NCI-H2171 (cell line): ENCODE data around the gene FGFRL1.

Experiments
- DNase-seq: peaks from one replicate; lab custom pipeline; 2025; lab: John Stamatoyannopoulos, UW

FGFRL1 gene

DNA sequence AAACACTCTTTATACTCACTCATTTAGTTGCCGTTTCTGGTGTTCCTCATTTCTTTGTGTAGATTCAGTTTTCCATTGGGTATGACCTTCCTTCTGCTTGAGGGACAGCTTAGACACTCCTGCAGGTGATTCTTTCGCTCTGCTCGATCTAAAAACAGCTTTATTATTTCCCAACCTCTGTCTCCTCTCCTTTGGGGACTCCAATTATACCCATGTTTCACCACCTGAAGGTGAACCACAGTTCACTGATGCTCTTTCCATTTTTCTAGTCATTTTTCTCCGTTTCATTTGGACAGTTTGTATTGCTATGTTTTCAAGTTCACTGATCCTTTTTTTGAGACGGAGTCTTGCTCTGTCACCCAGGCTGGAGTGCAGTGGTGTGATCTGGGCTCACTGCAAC, 4.6 kb upstream of the FGFRL1 start:
- no peak for DNase-seq

- DNase-seq: no peak
Measured at GRCh38 chr4:1008840-1009541, 2.4 kb upstream of the FGFRL1 start.

GRCh38 chr4:1009542-1010394, 1.7 kb upstream of the FGFRL1 start:
- no peak for DNase-seq

GRCh38 chr4:1010395-1011021, 918 bp upstream of the FGFRL1 start:
- no peak for DNase-seq

GRCh38 chr4:1011666-1012033, 224 bp downstream of the FGFRL1 start:
- no peak for DNase-seq

DNA sequence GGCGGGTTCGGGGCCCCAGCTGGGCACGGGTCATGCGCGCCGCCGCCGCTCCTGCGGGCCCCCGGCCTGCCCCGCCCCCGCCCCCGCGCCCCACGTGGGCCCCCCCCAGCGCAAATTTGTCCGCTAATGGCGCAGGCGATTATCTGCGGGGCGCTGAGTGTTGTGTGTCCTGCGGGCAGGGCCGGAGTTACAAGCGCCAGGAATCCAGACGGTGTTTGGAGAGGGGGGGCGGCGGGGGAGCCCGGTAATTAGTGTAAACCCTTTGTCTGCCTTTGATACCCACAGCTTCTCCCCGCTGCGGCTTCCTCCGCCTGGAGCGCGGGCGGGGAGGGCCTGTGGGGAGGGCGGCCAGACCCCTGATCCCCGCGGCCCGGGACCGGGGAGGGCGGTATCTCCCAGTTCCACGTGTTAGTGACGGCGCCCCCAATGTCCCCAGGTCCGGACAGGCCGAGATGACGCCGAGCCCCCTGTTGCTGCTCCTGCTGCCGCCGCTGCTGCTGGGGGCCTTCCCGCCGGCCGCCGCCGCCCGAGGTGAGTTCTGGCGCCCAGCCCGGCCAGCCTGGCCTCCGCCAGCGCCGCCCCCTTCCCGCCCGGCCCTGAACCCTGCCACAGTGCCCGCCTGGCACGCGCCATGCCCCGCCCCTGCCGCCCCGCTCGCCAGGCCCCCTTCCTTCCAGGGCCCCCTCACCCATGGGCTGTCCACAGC, 761 bp downstream of the FGFRL1 start:
- DNase-seq: no peak

DNA sequence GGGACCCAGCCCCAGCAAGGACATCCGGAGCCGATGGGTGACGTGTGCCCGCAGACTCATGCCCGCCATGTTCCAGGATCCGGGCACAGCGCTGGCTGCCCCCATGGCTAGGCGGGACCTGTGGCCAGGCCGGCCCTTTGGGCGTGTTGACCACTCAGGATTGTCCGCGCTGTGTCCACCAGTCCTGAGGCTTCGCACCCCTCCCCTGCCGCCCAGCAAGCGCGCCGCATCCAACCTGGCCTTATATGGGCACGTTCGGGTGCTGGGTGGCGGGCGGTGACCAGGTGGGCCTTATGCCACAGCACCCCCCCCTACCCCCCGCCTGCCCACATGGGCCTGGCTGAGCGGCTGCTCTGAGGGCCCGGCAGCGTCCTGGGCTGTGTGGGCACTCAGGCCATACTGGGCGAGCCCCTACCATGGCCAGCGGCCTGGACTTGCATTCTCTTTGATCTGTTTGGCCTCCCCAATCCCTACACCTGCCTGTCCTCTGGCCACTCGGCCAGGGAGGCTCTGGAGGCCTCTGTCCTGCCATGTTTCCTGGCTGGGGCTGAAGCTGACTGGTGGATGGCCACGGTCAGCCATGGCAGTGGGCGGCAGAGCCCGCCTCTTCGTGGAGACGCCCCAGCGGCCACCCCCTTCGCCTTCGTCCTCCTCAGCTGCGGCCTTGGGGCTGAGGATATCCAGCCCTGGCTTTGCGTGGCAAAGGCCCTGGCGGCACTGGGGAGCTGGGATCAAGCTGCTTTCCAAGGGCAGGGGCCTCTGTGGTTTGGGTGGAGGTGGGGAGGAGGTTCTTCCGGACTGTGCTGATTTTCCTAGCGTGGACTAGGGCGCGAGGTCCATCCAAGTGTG, 2.0 kb downstream of the FGFRL1 start:
- no peak for DNase-seq

GRCh38 chr4:1014291-1015167, 3.1 kb downstream of the FGFRL1 start:
- DNase-seq: no peak

- no peak for DNase-seq
Measured at GRCh38 chr4:1015179-1015578, 3.8 kb downstream of the FGFRL1 start.

- DNase-seq: no peak
Measured at GRCh38 chr4:1015746-1016145, 4.3 kb downstream of the FGFRL1 start.

DNA sequence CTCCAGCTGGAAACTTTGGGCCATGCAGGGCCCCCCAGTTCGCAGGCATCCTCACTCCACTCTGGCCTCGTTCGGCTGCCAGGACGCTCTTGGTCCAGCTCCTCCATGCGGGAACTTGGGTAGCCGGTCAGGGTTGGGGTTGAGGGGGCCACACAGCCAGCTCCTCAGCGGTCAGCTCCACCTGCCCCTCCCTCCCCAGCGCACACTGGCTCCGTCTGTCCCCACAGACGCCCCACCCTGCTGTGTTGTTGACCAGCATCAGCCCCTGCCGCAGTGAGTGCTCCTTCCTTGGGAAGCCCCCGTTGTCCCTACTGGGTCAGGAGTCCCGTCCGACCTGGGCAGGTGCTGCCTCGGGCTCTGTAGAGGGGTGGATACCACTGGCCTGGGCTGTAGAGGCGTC, 5.8 kb downstream of the FGFRL1 start:
- DNase-seq: no peak

DNA sequence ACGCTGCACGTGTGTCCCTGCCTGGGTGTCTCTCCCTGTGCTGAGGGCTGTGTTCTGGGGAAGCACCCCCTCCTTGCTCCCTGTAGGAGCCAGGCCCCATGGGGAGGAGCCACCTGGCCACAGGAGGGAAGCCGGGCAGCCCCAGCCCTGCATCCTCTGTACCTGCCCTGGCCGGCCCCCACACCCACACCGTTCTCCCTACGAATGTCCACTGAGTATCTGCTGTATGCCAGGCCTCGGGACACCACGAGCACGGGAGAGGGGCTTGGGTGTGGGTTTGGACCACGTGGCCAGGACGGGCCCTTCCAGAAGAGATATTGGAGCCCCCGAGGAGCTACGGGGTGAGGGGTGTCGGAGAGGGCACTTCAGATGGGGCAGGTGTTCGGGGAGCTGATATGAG, 6.3 kb downstream of the FGFRL1 start:
- DNase-seq: no peak

DNA sequence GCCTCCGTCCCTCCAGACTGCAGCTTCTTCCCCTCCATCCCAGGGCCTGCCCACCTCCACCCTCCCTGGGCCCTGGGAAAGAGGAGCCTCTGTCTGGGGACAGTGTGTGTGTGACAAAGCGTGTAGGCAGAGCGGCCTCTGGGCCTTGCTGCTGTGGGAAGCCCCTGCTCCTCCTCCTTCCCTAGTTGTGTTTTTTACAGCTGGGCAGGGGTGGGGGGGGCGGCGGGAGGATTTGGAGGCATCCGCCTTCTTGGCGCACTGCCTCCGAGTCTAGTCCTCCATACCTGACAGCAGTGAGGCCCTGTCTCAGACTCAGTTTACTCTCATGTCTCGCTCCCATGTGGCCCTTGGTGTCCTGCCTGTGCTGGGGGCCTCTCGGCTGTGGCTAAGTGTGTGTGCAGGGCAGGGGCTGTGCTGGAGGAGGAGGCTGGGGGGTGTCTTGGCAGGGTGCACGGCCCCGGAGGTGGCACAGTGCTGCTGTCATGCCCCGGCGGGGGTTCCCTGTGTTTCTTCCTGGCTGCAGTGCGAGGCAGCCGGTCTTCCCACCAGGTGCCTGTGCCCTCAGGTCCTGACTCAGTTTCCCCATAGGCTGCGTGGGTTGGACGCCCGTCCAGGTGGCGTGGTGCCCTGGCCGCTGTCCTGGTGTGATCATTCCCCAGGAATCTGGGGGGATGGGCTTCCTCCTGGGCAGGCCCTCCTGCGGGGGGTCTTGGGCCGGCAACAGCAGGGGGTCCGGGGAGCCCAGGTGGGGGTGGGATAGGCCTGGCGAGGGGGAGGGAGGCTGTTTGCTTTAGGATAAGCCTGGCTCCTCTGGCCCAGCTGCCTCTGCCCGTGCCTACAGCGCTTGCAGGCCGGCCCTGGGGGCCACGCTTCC, 7.0 kb downstream of the FGFRL1 start:
- no peak for DNase-seq

DNA sequence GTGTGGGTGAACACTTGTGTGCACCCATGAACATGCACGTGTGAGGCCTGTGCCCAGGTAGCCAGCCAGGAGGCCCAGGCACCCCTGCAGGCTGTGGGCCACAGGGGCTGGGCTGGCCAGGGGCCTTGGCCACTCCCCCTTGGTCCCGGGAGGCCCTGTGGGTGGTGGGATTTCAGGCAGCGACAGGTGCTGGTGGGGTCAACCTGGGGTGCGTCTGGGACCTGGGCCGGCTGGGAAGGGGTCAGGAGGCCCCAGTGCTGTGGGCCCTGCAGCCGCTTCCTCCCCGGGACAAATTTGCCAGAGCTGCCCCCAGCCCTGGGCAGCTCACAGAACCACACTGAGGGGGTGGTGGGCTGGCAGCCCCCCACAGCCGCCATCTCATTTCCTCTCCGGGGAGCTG, 7.9 kb downstream of the FGFRL1 start:
- DNase-seq: no peak

DNA sequence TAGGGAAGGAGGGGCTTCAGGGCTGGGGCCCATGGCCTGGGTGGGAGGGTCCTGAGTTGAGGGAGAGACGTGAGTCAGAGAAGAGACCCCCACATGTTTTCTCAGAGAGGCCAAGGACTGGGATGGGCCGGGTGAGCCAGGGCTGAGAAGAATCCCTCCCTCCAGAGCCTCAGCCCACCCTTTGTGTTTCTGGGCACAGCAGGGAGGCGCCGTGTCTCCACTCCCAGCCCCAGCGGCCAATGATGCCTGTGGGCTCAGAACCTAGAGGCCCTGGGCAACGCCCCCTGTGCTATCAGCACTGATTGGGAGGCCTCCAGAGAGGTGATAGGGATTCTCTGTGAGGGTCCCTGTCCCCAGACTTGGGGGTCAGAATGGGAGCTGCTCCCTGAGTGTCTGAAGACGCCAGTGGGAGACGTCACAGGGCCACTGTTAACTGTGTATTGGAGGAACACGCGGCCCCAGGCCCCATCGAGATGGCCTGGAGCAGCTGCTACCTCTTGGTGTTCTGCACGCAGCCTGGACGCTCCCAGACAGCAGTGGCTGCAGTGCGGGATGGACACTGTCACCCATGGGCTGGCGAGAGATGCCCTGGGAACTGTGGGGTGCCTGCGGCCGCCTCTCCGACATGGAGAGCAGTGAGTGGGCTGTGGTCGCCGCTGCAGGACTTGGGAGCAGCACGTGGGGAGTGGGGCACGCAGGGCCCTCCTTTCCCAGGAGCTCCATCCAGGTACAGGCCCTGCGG, 8.5 kb downstream of the FGFRL1 start:
- DNase-seq: no peak

DNA sequence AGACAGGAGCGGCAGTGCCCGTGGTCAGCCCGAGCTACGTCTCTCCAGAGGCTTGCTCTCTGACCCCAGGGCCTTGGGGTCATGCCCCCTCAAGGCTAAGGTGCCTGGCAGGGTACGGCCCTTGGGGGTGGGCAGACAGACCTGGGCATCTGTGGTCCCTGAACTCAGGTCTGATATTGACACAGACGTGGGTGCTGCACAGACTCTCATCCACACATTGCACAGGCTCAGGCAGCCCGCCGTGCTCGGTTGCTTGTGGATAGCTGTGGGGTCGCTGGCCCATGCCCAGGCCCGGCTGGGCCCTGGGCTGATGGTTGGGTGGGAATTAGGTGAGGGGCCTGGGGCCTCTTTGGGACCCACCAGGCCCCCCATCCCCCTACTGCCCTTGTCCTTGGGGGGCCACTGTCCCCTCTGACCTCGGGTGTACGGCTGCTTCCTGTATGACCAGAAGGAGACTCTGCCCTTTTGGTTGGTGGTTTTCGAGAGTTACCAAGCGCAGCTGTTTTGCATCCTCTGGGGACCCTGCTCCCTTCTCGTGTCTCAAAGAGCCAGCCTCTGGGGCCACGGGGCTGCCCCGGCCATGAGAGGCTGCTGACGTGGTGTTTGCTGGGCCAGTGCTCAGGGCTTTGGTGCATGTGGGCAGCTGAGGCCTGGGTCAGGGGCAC, 10.1 kb downstream of the FGFRL1 start:
- no peak for DNase-seq

DNA sequence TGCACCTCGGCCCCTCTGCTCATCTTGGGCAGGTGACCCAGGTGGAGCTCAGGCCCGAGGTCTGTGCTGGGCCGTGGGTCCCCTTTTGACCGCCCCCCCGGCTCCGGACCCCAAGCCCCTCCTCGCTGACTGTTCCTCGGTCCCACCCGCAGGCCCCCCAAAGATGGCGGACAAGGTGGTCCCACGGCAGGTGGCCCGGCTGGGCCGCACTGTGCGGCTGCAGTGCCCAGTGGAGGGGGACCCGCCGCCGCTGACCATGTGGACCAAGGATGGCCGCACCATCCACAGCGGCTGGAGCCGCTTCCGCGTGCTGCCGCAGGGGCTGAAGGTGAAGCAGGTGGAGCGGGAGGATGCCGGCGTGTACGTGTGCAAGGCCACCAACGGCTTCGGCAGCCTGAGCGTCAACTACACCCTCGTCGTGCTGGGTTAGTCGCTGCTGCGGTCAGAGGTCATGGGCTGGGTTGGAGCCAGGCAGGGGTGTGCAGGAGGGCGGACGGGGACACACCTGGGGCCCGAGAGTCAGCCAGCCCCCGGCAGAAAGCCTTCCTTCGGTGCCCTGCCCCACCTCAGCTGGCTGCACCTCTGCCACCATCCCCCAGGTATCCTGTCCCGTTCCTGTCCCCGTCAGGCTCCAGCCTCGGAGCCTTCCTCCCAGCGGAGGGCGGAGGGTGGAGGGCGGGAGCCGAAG, 10.8 kb downstream of the FGFRL1 start:
- no peak for DNase-seq

GRCh38 chr4:1022739-1023066, 11.3 kb downstream of the FGFRL1 start:
- no peak for DNase-seq
